Measurements from ENCODE around the gene ARL11. TPM values are rescaled to one million over a fixed set of nuclear protein-coding genes. Genes with fewer than 3 reads are reported as not detected.

ARL11 gene
- total and polyA plus RNA-seq, 7 donors: 0.09 to 0.71 (median 0.14) TPM

- WGBS, 3 donors: 67 to 75% (median 70%) methylated on average over 11 of the region's 11 CpGs
- H3K36me3 ChIP-seq (ENCODE audit: insufficient read depth in 1 of 2, low read depth in 1 of 2): no peaks in the 10 kb centered on the region
- no peak for DNase-seq
- TF ChIP-seq, protein P1, sequence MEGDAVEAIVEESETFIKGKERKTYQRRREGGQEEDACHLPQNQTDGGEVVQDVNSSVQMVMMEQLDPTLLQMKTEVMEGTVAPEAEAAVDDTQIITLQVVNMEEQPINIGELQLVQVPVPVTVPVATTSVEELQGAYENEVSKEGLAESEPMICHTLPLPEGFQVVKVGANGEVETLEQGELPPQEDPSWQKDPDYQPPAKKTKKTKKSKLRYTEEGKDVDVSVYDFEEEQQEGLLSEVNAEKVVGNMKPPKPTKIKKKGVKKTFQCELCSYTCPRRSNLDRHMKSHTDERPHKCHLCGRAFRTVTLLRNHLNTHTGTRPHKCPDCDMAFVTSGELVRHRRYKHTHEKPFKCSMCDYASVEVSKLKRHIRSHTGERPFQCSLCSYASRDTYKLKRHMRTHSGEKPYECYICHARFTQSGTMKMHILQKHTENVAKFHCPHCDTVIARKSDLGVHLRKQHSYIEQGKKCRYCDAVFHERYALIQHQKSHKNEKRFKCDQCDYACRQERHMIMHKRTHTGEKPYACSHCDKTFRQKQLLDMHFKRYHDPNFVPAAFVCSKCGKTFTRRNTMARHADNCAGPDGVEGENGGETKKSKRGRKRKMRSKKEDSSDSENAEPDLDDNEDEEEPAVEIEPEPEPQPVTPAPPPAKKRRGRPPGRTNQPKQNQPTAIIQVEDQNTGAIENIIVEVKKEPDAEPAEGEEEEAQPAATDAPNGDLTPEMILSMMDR (IDR thresholded peaks at IDR 0.05): no peak
- H3K27ac ChIP-seq: no peak overlapping the region
- H3K4me3 ChIP-seq: no peak overlapping the region
- H3K4me1 ChIP-seq: no peaks in the 10 kb centered on the region
- H3K27me3 ChIP-seq (ENCODE audit: insufficient read depth in 3 of 3, low read length in 2 of 3): peaks cover 0 to 1% (median 0%) of the 10 kb centered on the region in 3 donors
- intact Hi-C loops (cut with DNase I): no loop called here
- ATAC-seq: no peak
- H3K9me3 ChIP-seq: no peaks in the 10 kb centered on the region
Observed at GRCh38 chr13:49622174-49622946, 5.9 kb upstream of the ARL11 start.

DNA sequence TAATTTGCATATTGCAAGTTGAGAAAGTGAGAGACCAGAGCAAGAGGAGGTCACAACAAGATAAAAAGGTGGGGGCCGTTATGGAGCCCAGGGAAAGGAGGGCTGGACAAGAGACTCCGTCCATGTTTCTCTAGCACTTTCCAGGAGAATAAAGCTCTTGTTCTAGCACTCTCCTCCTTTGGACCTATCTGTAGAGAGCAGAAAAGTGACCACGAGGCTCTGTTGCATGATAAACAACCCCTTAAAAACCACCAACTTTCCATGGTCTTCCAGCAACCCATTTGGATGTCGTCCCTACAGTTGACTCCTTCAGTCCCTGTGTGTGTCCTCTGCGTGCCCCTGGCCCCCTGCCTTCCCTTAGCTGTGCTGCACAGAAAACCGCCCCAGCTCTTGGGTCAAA is 4.1 kb upstream of the ARL11 start:
- TF ChIP-seq, protein P1 (IDR thresholded peaks at IDR 0.05): no peak
- Histone ChIP-seq H3K36me3 (ENCODE audit: insufficient read depth in 1 of 2, low read depth in 1 of 2) (no peaks in the 10 kb centered on the region), H3K4me3 (no peak overlapping the region), H3K4me1 (no peaks in the 10 kb centered on the region), H3K9me3 (no peaks in the 10 kb centered on the region), H3K27me3 (ENCODE audit: insufficient read depth in 3 of 3, low read length in 2 of 3) (peaks cover 0 to 1% (median 0%) of the 10 kb centered on the region in 3 donors), H3K27ac (no peak overlapping the region)
- DNase-seq: no peak
- 87 to 91% (median 91%) methylated on average over 6 of the region's 6 CpGs for WGBS, 3 donors
- intact Hi-C loops (cut with DNase I): no loop called here
- ATAC-seq: no peak

DNA sequence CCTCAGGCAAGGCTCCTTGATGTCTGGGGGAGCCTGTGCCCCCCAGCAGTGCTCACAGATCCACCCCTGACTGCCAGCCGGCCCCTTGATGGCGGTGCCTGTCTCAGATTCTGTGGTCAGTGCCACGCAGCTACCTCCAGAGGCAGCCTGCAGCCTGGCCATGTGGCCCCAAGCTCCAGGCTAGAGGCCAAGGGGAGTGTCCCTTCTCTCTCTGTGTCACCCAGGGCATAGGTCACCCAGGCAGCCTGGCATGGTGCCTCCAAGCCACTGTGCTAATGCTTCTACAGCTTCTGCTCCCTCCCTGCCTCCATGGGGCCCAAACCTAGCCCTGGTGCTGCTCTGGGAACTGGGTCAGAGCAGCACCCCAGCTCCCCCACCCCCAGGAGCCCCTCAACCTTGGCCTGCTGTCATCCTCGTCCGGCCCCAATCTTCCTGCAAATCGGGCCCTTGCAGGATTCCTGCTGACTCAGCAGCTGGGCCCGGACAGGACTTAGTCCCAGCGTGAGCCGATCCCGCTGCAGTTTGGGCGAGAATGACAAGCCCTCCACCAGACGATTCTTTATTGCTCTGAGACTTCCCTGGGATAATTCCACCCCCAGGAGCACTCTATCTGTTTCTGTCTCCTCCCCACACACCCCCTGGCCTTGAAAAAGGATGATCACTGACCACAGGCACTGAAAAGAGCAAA is 2.8 kb upstream of the ARL11 start:
- DNase-seq: peak; percentile 53 to 68
- 72 to 83% (median 74%) methylated on average over 12 of the region's 12 CpGs for whole genome bisulfite sequencing, 3 donors
- H3K9me3 ChIP-seq: no peaks in the 10 kb centered on the region
- H3K4me3 ChIP-seq: no peak overlapping the region
- TF ChIP-seq, protein P1 (IDR thresholded peaks at IDR 0.05): no peak
- peaks cover 0 to 1% (median 0%) of the 10 kb centered on the region in 3 donors for H3K27me3 ChIP-seq (ENCODE audit: insufficient read depth in 3 of 3, low read length in 2 of 3)
- ATAC-seq: peak in 2 of 4 donors; percentile 28 to 40
- no peak overlapping the region for H3K27ac ChIP-seq
- no peaks in the 10 kb centered on the region for H3K36me3 ChIP-seq (ENCODE audit: insufficient read depth in 1 of 2, low read depth in 1 of 2)
- H3K4me1 ChIP-seq: no peaks in the 10 kb centered on the region
- intact Hi-C loops (cut with DNase I): no loop called here

- H3K27ac ChIP-seq: no peak overlapping the region
- H3K4me3 ChIP-seq: peak overlapping the region; percentile 25
- H3K4me1 ChIP-seq: no peaks in the 10 kb centered on the region
- DNase-seq (no peak), ATAC-seq (no peak)
- TF ChIP-seq, protein P1 (IDR thresholded peaks at IDR 0.05): no peak
- H3K27me3 ChIP-seq (ENCODE audit: insufficient read depth in 3 of 3, low read length in 2 of 3): no peaks in the 10 kb centered on the region
- no peaks in the 10 kb centered on the region for H3K9me3 ChIP-seq
- WGBS, 3 donors: 75 to 79% (median 77%) methylated on average over 8 of the region's 8 CpGs
- intact Hi-C loops (cut with DNase I): no loop called here
- H3K36me3 ChIP-seq (ENCODE audit: insufficient read depth in 1 of 2, low read depth in 1 of 2): no peaks in the 10 kb centered on the region
Observed at GRCh38 chr13:49629196-49629938, 1.1 kb downstream of the ARL11 start.
